Pons (tissue), 1 donor: Measurements from ENCODE around the gene PTCH1.

ENCODE experiments used
- DNase-seq: peaks from one replicate; pipeline ENCODE4 v3.0.0-alpha.2; 2016; ENCODE audit warnings: low spot score

The PTCH1 gene

DNA sequence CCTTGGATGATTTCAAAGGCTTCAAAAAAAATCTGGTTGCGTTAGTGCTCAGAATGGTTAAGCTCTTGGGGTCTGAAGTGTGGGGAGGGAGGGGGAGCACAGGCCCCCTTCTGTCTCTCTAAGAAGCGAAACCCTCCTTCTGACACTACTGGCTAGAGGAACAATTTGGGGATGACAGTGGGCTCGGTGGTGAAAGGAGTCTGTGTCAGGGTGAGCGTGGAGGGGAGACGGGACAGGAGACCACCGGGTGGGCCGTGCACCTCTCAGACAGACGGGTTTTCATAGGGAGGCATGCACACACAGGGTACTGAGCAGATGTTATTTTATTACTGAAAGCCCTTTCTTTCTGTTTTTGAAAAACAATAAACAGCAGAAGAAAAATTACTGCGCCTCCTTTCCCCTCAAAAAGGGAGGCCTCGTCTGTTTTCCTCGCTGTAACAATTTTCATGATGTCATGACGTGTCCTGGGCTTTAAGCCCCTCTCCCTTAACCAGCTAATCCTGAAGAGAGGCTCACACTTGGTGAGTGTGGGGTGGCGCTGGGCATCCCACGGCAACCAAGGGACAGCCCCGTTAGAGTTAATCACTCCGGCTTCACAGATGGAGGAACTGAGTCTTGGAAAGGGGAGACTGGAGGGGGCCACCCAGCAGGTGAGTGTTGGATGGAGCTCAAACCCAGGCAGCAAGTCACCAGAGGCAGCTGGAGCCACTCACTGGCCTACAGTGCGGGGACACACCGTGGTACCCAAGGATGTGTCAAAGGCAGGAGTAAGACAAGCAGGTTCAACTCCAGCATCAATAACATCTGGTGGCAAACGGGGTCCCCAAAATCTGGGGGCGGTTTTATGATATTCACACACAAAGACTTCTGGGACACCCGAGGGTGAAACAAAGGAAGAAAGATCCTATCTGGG, 53.4 kb downstream of the PTCH1 start:
- no peak for DNase-seq

- DNase-seq = peak; percentile 92
These were observed 54.3 kb downstream of the PTCH1 start for GRCh38 chr9:95462249-95463147.

DNA sequence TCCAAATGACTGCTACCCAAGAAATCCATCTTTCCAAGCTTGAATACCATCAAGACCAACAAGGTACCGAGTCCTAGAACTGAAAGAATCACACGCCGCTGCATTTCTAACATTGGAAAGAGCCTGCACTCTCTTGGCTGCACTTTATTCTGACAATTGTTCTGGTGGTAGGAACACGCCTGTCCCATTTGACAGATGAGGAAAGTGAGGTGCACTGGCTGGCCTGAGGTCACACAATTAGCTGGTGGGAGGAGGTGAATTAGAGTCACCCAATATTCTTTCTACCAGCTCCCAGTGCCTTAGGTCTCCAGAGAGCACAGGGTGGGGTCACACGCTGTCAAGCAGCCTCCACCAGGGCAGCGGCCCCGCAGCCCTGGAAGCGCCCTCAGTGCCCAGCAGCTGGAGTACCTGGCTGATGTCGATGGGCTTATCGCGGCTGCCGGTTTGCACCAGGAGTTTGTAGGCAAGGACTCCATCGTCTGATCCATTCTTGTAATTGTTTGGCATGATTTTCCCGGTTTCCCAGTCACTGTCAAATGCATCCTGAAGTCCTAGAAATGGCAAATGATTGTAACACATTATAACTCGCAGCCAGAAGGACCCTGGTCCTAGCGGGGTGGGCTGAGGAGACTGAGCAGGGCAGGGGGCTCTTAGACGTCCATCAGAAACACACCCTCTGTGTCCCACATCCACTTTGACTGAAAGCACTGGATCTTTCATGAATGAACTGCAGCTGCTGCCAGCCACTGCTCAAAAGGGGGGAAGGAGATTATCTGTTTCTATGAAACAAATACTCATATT, 55.1 kb downstream of the PTCH1 start:
- peak; percentile 63 for DNase-seq

- no peak for DNase-seq
These were observed 56.1 kb downstream of the PTCH1 start for GRCh38 chr9:95460518-95461164.

DNA sequence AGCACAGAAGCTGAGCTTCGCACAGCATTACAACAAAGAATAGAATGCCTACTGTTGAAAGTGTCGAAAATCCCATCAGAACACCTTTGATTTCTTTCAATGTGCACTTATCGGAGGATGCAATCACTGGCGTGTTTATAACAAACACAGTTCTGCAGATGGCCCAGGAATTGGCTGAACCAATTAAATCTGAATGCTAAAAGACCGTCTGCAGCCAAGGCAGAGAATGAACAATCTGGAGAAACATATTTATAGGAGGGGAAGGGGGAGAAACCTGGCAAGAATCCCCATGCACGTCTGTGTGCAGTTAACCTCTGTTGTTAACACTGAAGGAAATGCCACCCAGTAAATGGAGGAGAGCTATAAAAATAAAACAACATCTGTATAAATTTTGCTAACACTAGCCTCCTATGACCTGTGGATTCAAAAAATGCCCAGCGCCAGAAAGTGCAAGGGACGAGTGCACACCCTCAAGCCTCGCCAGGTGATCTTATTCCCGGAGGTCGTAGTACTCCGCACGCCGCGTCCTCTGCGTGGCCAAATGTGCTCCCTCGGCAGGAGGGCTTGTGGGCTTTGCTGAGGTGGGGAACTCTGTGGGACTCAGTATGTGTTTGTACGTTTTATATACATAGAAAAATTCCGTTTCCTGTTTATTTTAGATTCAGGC, 56.8 kb downstream of the PTCH1 start:
- DNase-seq = no peak

DNA sequence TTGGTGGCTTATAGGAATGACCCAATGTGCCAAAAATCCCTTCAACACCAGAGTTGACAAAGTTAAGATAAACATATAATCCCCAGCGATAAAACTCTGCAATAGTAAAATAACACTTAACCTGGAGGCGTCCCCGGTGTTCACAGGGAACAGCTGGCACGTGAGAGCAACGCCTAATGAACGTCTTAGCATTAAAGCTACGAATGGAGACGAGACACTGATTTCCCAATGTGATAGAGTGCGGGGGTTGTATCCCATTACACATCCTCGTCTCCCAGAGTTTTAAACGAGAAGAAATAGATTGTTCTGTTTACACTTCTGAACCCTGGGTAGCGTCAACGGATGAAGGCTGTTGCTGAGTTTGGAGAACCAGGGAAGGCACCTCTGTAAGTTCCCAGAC, 57.6 kb downstream of the PTCH1 start:
- no peak for DNase-seq

DNA sequence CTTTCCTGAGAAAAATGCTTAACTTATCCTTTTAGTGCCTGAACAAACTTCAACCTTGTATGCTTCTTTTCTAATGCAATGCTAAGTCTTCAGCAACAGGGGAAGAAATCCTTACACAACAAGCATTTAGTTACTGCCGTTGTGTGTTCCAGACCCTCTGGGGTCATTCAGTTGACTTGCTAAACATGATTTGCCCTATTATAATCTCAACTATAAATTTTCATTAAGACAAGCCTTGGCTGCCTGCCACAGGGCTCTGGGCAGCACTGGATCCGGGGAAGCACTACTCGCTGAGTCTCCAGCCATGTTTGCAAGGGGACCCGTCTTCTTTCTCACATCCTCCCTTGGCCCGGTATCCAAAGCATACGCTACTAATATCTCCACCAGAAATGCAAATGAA, 58.1 kb downstream of the PTCH1 start:
- no peak for DNase-seq

GRCh38 chr9:95457769-95458168, 59.0 kb downstream of the PTCH1 start:
- no peak for DNase-seq

GRCh38 chr9:95455714-95456113, 61.1 kb downstream of the PTCH1 start:
- DNase-seq = no peak

DNA sequence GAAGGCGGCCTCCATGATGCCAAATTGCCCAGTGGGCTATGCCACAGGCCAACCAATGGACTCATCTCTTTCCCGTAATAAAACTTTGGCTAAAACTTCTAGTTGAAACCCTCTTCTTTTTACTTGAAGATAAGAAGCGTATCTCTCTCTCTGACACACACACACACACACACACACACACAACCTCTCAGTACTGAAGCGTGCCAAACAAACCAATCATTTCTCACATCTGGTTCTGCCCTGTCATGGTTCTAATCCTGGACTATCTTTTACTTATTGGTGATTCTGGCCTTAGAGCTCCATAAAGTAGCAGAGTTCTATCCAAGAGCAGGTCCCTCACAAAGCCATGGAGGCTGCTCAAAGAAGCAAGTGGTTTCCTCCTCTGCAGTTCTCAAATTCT, 64.6 kb downstream of the PTCH1 start:
- no peak for DNase-seq

- DNase-seq = no peak
These were observed 65.7 kb downstream of the PTCH1 start for GRCh38 chr9:95451065-95451426.

DNA sequence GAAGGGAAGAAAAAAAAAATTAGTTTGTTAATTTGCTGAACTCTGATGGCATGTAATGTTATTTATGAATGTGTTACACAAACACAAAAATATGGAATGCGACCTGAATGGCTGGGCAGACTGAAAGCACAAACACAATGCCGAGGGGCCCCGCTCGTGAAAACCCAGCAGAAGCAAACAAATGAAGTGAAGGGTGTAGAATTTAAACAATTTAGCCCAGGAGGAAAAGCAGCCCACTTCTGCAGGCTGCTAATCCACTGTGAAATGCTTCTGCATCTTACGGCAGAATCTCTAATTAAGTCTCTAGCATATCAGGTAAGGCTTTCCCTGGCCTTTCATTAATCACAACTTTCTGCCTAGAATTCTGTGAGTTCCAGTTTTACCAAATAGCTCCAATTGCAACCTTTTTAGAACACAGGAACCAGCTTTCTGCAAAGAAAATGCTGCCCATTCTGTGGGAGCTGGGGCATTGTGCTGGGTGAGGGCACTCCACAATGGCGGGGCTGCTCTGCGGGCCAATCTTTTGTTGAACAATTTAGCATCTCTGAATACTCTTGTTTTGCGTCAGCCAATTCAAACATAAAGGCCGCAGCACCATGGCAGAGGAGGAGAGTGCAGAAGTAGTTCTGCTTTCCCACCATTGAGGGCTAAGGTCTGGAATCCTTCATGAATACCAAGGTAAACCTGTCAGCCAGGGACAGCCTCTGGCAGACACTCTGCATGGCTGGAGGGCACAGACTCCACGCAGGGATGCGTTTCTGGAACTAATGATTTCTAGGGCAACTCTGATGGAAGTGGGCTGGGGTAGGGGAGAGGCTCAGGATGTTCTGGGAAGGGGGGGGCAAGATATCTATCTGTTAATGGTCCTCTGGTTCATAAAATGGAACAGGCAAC, 66.4 kb downstream of the PTCH1 start:
- no peak for DNase-seq

- DNase-seq = no peak
These were observed 67.8 kb downstream of the PTCH1 start for GRCh38 chr9:95449016-95449415.

DNA sequence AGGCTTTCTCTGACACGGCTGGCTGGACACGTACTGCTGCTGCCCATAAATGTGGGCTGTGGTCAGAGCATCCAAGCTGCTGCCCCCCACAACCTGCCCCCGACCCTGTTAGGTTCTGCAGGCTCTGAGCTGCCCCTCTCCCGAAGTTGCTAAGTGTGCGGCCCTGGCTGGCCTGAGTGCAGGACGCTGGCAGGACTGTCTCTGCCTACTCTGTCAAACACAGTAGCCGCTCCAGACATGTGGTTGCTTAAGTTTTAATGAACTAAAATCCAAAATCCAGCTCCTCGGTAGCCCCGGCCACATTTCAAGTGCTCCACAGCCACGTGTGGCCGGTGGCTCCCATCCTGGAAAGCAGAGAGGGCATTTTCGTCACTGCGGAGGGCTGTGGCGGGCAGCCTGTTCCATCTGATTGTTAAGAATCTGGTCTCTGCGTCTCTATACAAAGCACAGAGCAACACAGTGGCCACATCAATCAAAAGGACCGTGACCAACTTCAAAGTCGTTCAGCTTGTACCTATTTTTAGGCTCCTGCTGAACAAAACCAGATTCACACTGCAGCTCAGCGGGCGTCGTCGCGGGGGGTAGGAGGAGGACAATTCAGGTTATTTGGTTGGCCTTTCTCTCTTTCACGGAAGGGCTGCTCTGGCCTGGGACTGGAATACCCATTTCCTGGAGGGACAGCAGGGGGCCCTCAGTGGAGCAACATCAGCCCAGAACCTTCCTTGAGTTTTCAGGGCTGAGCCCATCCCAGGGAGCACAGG, 68.9 kb downstream of the PTCH1 start:
- DNase-seq = no peak

DNA sequence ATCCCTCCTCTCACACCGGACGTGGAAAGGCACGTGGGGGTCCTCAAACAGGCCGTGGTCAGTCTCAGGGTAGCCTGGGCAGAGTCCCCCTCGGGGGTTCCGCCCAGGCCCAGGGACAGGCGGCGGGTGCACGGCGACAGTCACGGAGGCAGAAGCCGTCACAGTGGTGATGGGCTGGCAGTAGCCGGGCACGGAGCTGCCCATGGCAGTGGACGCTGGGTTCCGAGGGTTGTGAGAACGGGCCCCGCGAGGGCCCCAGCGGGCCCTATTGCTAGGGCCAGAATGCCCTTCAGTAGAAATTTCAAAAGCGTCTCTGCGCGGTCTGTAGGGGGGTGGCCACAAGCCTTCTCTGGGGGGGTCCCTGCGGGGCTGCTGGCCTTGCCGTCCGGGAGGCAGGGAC, 69.8 kb downstream of the PTCH1 start:
- DNase-seq = no peak

- DNase-seq = no peak
These were observed 70.5 kb downstream of the PTCH1 start for GRCh38 chr9:95446259-95446658.

DNA sequence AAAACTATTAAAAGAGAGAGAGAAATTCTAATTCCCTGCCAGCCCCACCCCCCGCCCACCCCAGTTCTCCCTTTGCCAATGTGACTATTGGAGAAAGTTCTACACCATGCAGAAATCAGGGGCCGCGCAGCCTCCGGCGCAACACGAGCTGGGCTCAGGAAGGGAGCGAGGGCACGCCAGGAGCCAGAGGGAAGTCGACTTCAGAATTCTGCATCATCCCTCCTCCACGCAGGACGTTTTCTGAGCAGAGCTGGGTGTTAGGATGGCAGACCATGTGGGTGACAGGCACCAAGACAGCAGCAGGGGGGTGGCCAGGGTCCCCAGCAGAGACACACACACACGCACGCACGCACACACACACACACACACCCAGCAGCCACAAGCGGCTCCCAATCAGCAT, 72.6 kb downstream of the PTCH1 start:
- DNase-seq = no peak

DNA sequence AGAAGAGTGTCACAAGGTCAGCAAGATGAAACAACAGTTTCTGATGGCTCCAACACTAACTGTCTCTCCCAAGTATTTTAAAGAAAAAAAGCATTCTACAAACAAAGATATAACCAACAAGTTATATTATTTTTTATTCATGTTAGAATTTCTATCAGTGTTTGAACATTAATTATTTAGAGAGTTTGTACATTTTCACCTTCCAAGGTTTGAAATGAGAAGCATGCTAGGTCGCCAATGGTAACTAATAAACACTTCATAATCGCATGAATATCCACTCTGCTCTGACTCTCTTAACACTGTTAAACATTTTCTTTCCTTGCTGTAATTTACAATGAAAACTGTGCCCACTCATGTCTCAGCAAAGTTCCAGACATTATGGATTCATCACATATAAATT, 73.5 kb downstream of the PTCH1 start:
- DNase-seq = no peak

DNA sequence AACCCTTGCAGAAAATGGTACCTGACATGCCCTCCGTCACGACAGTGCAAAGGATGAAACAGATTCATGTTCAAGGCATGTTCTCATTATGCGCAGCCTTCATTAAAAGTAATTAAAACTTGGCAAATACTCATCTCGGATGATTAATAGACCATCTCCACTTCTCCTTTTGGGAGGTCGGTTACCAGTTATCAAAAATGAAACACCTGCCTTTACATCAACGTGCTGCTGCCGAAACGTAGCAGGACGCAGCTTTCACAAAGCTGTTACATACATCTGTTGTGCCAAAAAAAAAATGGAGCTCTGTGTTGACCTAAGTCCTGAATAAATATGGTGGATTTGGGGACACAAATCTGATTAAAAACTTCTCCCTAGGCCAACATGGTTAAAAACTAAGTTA, 75.7 kb downstream of the PTCH1 start:
- DNase-seq = no peak
